Breast epithelium (tissue), 3 donors: ENCODE data around the gene FHIT.

Experiments
- POLR2AphosphoS5 ChIP-seq, 3 donors: sonication (generic); formaldehyde crosslinking; IDR thresholded peaks; one replicate each; pipeline ENCODE4 v1.6.1; 2017; ENCODE audit warnings: antibody characterized with exemption in 3 of 3
- TF ChIP-seq, protein P1 (sequence below), 3 donors: fragments of 450-650 bp; IDR thresholded peaks; one replicate each; pipeline ENCODE4 v1.5.1; 2016 to 2017; ENCODE audit warnings: antibody characterized with exemption in 3 of 3, mild to moderate bottlenecking in 3 of 3, moderate library complexity in 3 of 3

- no peak for TF ChIP-seq POLR2AphosphoS5 (IDR thresholded peaks at IDR 0.05)
- TF ChIP-seq, protein P1, sequence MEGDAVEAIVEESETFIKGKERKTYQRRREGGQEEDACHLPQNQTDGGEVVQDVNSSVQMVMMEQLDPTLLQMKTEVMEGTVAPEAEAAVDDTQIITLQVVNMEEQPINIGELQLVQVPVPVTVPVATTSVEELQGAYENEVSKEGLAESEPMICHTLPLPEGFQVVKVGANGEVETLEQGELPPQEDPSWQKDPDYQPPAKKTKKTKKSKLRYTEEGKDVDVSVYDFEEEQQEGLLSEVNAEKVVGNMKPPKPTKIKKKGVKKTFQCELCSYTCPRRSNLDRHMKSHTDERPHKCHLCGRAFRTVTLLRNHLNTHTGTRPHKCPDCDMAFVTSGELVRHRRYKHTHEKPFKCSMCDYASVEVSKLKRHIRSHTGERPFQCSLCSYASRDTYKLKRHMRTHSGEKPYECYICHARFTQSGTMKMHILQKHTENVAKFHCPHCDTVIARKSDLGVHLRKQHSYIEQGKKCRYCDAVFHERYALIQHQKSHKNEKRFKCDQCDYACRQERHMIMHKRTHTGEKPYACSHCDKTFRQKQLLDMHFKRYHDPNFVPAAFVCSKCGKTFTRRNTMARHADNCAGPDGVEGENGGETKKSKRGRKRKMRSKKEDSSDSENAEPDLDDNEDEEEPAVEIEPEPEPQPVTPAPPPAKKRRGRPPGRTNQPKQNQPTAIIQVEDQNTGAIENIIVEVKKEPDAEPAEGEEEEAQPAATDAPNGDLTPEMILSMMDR (IDR thresholded peaks at IDR 0.05) = no peak
Observed at GRCh38 chr3:60228823-60229222, 1022.4 kb downstream of the FHIT start.
